Activated CD8-positive, alpha-beta memory T cell treated with anti-CD3 and anti-CD28 coated beads, Interleukin-2, amount 50 U/mL, for 1 hour (primary cell): Measurements from ENCODE around the gene CCDC124.

Source experiments
- DNase-seq: peaks from one replicate; pipeline ENCODE4 v3.0.0-alpha.2; 2020; ENCODE audit errors: extremely low read depth

Gene CCDC124

GRCh38 chr19:17953869-17954268 lies 21.1 kb downstream of the CCDC124 start:
- DNase-seq: no peak

- no peak for DNase-seq
These were observed 21.6 kb downstream of the CCDC124 start for GRCh38 chr19:17954401-17954800.

GRCh38 chr19:17957149-17957849 lies 24.5 kb downstream of the CCDC124 start:
- DNase-seq: no peak

DNA sequence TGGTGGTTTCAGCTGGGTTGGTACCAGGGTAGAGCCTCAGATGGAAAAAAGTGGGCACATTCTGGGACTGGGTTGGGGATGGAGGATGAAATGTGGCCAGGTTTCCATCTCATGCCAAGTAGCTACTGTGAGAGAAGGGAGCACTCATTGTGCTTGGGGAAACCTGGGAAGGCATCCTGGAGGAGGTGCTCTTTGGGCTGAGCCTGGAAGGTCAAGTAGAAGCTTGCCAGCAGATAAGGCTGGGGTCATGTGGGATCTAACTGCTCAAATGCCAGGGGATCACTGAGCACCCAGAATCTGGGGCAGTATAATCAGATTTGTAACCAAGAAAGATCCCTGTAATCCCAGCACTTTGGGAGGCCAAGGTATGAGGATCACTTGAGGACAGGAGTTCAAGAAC lies 25.1 kb downstream of the CCDC124 start:
- no peak for DNase-seq

- no peak for DNase-seq
These were observed 31.3 kb downstream of the CCDC124 start for GRCh38 chr19:17963936-17964691.

DNA sequence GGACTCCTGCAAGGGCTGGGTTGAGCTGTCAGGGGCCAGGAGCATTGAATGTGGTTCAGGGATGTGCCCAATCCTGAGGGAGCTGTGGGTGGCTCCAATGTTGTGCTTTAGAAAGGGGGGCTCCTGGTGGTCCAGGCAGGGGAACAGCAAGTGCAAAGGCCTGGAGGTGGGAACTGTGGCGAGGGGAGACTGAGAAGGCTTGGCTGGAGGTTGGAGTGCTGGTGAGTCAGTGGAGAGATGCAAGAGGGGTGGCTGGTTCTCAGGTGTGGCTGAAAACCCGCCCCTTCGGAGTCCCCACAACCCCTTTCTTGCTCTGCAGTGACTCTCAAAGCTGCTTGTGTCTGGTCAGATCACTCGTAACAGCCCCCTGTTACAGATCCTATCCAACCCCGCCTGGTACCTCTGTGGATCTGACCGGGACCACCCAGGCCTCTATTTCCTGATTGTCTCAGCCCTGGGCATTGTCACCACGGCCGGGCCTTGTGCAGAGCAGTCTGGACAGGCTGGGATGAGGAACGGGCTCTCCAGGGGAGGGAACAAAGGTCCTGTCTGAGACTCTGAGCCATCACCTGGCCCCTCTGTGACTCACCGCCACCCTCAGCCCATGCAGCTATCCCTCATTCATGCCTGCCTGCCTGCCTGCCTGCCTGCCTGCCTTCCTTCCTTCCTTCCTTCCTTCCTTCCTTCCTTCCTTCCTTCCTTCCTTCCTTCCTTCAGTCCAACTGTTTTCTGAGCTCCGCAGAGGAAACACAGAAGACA lies 32.7 kb downstream of the CCDC124 start:
- DNase-seq: no peak

DNA sequence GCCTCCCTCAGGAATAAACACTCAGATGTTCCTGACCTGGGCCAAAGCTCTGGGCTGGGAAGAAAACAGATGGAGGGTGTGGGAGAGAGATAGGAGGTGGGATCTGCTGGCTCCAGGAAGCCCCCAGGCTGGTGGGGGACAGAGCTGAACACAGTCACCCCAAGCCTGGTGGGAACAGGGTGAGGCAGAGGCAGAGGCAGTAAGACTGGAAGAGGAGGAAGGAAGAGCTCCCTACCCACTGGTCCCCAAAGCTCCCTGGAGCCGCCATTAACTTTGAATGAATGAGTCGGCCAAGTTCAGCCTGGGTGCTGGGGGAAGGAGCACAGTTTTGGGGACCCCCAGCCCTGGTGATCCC lies 33.3 kb downstream of the CCDC124 start:
- DNase-seq: no peak

GRCh38 chr19:17966550-17967256 lies 33.9 kb downstream of the CCDC124 start, which contains the start of gene KCNN1:
Gene KCNN1 (plus strand): TSS chr19:17967107. CDS start chr19:17973889, 6,782 bp downstream.
- DNase-seq: no peak

- DNase-seq: no peak
These were observed 34.6 kb downstream of the CCDC124 start for GRCh38 chr19:17967257-17968051.

DNA sequence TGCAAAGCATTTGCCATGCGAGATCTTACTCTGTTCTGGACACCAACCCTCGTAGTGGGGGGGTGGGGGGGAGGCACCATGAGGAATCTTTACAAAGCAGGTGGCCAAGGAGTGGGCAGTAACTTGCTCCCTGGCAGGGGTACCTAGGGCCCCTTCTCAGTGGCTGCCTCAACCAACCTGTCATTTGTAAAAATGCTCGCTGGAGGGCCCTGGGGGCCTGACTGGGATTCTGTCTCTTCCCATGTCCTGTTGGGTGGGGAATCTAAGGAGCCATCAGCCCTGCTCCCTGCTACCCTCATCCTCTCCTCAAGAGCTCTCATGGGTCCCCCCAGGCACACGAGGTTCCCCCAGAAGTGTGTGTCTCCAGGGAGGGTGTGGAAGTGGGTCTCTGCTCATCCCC lies 35.5 kb downstream of the CCDC124 start:
- DNase-seq: no peak

GRCh38 chr19:17969096-17969792 lies 36.4 kb downstream of the CCDC124 start:
- no peak for DNase-seq

- DNase-seq: no peak
These were observed 39.4 kb downstream of the CCDC124 start for GRCh38 chr19:17972230-17972629.

- DNase-seq: no peak
These were observed 40.9 kb downstream of the CCDC124 start for GRCh38 chr19:17973759-17974158.

- DNase-seq: no peak
These were observed 41.7 kb downstream of the CCDC124 start for GRCh38 chr19:17974551-17974950.

DNA sequence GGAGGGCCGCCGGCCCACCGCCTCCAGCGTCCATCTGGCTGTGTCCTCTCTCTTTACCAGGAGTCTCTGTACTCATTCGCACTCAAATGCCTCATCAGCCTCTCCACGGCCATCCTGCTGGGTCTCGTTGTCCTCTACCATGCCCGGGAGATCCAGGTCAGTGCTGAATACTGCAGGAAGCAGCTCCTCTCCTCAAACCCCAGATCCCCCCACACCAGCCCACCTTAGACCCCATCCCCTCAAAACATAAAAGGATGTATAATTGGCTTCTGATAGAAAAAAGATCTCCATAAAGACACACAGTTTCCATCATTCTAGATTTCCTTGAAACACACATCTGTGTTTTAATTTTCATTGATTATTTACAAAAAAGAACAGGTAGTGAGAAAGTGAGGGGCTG lies 42.2 kb downstream of the CCDC124 start:
- DNase-seq: no peak

DNA sequence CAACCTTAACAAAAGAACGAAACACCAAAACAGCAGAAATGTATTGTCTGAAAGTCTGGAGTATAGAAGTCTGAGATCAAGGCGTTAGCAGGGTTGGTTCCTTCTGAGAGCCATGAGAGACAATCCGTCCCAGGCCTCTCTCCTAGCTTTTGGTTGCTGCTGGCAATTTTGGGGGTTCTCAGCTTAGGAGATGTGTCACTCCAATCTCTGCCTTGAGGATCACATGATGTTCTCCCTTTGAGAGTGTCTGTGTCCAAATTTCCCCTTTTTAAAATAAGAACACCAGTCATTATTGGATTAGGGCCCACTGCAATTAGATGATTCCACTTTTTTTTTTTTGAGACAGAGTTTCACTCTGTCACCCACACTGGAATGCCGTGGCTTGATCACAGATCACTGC lies 44.2 kb downstream of the CCDC124 start:
- no peak for DNase-seq

DNA sequence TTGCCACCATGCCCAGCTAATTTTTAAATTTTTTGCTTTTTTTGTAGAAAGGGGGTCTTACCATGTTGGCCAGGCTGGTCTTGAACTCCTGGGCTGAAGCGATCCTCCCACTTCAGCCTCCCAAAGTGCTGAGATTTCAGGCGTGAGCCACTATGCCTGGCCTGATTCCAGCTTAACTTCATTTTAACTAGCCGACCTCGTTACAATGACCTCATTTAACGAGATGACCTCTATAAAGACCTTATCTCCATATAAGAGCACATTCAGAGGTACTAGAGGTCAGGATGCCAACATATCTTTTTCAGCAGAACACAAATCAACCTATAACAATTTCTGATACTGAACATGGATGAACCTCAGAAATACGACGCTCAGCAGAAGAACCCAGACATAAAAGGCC lies 44.7 kb downstream of the CCDC124 start:
- no peak for DNase-seq

GRCh38 chr19:17981611-17982010 lies 48.8 kb downstream of the CCDC124 start:
- DNase-seq: no peak

DNA sequence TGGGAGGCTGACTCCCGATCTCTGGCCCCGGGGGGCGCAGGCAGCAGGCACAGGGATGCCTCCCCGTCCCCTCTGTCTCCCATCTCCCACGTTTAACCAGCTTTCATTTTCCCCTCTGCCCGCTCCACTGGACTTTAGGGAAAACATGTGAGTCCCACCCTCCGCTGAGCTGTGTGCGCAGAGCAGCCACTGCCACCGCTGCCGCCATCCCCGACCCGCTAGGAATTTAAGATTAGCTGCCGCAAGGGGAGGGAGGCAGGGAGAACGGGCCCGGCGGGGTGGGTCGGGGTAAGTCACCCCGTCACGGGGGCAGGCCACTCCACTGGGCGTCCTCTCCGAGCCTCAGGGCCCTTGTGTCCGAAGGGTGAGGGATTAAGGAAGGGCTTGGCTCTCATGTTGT lies 49.6 kb downstream of the CCDC124 start:
- no peak for DNase-seq

- DNase-seq: no peak
These were observed 52.4 kb downstream of the CCDC124 start for GRCh38 chr19:17985037-17985818.
